ENCODE results near the gene ADAMTSL3.
"Not testable (repeated sequence)": the region's sequence is repeated elsewhere in the genome, so short reads cannot be mapped to it uniquely, and the experiment has no call there.

Gene ADAMTSL3

DNA sequence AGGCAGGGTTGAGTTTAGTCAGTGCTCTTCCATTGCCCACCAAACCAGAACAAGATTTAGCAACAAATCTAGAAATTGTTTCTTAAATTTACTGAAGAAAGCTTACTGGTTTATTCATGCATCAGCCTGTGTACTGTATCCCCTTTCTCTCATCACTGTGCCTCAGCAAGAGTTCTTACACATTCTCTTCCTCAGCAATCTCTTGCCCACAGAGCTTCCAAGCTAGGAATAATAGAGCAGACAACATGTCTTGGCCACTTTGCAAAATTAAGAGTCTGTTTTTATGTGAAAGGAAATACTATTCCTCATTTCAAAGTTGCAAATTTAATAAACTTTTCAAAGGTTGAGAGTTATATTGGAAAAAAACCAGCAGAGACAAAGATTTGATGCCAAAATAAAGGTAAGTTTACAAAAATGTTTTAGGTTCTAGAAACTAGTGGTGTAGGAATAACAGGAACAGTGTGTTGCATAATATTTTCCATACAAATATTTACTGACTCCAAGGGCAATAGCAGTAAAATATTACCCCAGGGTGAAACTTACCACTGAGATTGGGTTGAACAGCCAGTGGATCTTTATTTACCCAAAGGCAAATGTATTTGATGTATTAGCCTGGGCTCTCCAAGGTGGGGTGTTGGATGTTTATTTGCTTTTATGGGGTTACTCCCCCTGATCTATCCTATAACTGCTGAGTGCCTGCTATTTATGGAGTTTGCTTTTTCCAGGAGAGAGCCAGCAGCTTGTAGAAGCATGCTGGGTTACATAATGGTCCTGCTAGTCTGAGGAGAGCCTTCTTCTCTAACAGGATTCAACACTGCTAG, 276.7 kb downstream of the ADAMTSL3 start:
- no peak for DNase-seq

DNA sequence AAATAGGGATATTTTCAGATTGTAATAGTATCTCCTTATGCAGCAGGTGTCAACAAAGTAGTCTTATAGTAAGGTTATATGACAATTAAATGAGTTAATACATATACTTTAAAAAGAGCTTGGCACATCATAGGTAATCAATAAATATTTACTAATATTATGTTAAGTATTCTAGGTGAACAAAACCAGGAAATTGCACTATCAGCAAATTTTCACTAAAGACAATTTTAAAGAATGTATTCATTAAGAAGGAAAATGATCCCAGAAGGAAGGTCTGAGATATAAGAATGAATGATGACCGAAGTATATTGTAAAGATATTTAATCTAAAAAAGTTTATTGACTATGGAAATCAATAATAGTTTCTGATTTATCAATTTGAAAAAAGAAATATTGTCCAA, 281.9 kb downstream of the ADAMTSL3 start:
- DNase-seq, result no peak

DNA sequence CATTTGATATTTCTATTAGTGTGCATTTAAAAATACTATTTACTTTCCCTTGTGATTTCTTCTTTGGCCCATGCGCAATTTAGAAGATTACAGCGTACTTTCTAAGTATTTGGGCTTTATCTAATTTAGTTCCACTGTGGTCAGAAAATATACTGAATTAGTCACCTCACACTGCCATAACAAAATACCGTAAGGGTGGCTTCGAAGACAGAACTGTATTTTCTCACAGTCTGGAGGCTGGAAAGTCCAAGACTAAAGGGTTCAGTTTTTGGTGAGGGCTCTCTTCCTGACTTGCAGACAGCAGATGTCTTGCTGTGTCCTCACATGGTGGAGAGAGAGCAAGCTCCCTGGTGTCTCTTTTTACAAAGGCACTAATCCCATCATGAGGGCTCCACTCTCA, 286.2 kb downstream of the ADAMTSL3 start:
- DNase-seq, result no peak

DNA sequence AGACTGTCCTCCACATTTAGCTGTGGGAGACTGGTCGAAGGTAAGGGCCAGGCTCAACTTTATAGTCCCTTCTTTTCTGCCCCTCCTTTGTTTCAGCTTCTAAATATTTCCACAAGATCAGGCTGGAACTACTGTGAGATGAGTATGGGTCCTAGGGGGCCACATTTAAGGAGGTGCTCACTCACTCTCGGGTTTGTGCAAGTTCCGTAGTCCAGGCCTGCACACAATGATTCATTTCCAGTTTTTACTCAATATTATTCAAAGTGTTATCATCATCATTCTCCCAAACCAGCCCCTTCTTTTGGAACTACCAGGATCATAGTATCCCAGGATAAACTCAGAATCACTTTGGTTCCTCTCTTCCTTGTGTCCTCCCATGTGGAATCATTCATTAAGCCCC, 289.1 kb downstream of the ADAMTSL3 start:
- DNase-seq, result no peak

DNA sequence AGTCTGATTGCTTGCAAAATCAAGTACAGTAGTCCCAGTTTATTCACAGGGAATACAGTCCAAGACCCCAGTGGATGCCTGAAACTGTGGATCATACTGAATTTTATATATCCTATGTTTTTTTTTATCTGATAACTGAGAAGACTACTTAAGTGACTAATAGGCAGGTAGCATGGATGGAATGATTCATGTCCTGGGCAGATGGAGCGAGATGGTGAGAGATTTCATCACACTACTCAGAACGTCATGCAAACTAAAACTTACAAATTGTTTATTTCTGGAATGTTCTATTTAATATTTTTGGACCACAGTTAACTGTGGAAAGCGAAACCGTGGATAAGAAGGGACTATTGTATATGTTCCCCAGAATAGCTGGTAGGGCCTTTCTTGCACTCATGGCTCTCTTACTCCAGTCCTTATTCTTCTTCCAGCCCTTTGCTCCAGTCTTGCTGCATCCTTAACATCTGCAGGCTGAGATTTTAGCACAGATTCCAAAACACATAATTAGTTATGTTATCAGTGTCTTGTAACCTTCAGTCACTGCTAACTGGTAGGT, 290.0 kb downstream of the ADAMTSL3 start:
- no peak for DNase-seq

DNA sequence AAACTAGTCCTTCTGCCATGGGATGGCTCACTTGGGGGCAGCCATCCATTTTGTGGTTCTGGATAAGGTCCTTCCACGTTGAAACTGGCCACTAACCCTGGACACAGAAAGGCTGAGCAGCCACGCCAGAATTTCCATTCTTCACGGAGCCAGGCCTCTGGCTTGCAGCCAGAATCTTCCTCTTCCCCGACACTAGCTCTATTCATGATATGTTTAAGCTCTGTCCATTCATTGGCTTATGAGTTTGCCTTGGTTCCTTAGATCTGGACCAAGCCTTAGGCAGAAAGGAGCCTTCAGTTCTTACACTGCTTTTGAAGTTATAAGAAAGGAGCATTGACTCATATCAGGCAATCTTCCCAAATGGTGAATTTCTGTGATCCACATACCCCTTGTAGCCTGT, 293.2 kb downstream of the ADAMTSL3 start:
- no peak for DNase-seq

DNA sequence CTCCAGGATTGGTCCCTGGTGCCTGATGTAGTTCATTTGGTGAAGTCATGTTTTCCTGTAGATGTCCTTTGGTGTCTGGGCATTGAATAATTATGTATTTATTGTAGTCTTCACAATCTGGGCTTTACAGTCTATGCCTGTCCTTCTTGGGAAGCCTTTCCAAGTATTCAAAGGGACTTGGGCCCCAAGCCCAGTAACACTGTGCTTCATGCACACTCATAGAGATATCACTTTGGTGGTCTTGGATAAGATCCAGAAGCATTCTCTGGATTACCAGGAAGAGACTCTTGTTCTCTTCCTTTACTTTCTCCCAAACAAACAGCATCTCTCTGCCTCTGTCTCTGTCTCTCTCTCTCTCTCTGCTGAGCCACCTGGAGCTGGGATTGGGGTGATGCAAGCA, 300.6 kb downstream of the ADAMTSL3 start:
- no peak for DNase-seq

DNA sequence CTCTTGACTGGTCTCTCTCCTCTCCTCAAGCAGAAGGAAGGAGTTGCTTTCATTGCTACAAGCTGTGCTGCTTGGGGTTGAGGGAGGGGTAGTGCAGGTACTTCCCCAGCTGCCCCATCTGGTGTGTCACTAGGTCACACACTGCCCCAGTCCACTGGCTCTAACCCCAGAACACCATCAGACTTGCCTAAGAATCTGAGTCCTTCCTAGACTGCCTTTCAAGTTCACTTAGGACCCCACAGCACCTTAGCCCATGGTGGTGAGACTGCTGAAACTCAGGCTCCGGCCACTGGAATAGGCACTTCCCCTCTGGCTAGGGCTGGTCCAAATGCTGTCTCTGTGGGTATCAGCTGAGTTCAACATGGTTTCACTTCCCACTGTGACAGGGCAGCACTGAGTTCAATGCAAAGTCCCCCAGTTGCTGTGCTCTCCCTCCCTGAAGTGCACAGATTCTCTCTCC, 301.9 kb downstream of the ADAMTSL3 start:
- DNase-seq, result no peak

DNA sequence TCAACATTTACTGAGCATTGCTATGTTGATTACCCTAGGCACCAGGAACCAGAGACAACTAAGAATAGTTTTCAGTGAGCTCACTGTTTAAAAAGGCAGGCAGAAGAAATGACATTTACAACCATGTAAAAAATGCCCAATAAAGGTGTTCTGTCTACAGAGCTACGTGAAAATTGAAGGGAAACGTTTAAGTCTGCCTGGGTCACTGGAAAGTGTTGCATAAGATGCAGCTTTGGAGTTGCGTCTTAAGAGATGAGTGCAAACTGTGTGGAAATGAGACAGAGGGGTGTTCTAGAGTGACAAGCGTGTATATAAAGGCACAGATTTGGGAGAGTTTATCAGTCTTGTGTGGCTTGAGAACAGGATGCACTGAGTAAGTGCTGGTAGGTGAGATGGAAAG, 303.0 kb downstream of the ADAMTSL3 start:
- no peak for DNase-seq

DNA sequence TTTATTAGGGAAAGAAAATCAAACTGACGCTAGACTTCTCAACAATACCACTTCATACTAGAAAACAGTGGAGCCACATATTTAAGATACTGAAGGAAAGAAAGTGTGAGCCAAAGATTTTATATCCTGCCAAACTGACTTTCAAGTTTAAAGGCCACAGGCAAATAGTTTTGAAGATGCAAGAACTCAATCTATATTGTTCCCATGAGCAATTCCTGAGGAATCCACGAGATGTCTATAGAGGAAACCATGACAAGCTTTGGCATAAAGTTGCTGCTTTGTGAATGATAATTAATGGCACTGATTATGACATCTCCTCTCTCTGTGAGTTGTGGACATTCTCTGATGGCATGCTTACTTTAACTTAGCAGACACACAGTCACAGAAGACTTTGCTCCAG, 305.6 kb downstream of the ADAMTSL3 start:
- no peak for DNase-seq

DNA sequence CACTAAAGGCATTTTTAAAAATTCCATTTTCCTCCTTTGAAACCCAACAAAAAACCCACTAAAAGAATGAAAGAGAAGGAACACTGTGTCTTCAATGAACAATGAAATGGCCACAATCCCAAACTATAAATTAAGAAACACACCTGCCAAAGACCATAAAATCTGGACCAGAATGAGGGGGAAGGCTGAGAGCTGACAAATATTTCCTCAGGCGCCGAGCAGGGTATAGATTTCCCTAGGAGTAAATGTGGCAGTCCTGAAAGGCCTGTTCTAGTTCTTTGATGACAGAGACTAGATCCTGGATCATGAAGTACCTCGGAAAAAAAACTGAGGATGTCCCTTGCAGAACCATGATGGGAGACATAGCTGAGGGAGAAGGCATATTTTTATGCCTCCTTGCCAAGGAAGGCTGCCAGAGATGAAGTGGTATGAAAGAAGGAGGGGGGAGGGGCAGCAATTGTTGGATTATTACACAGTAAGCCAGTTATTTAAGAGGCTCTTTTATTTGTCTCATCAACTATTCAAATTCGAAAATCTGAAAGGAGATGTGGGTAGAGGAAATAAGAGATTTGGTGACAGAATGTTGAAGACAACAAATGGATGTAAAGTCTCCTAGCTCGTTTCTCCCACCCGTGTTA, 306.4 kb downstream of the ADAMTSL3 start:
- no peak for DNase-seq

DNA sequence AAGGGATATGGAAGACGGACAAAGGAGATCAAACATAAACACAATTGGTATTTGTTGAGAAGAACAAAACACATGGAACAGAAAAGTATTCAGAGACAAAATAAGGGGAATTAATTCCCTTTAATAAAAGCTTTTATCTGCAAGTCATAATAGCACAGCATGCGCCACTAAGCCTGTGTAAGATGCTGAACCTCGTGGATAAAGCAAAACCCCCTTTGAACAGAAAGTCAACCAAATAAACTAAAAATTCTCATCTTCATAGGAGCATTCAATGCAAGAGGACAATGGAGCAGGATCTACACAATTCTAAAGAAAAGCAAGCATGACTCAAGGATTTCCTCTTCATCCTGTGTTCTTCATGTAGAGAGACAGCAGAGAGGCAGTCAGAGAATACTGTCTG, 307.4 kb downstream of the ADAMTSL3 start:
- no peak for DNase-seq

DNA sequence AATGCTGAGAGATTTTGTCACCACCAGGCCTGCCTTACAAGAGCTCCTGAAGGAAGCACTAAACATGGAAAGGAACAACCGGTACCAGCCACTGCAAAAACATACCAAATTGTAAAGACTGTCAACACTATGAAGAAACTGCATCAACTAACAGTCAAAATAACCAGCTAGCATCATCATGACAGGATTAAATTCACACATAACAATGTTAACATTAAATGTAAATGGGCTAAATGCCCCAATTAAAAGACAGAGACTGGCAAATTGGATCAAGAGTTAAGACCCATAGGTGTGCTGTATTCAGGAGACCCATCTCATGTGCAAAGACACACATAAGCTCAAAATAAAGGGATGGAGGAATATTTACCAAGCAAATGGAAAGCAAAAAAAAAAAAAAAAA, 311.0 kb downstream of the ADAMTSL3 start:
- DNase-seq, result not testable (repeated sequence)

DNA sequence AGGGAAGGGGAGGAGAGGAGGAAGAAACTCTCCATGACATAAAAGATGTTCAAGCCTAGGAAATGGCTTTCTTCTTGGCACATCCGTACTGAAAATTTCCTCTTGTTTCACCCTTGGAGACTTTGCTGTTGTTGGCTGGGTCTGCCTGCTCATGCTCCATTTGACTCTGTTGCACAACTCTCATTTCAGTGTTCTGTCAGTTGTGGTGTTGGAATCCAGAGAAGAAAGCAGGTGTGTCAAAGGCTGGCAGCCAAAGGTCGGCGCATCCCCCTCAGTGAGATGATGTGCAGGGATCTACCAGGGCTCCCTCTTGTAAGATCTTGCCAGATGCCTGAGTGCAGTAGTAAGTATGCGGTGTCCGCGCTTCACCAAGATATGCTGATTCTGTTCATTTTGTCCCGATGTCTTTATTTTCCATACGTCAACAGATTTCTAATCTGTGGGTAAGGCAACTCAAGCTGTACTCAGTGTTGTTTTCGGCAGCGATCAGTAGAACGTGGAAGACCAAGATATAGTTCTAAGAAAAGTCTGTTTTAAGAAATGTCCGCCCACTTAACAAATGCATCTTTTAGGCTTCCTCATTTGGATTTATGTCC, 316.5 kb downstream of the ADAMTSL3 start:
- DNase-seq, result no peak

DNA sequence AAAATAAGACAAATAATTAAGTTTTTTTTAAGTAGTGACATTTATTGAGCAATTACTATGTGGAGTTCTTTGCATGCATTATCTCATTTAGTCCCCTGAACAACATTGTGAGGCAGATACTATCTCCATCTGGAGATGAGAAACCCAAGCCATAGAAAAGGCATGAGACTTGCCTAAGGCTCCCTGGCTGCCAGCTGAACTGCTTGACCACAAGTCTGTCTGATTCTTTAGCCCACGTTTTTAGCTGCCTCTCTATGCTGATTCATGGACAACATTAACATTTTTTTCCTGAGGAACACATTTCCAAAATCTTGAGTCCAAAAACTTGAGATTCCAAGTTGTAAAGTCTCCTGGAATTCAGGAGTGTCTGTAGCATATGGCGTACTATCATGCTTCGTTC, 318.1 kb downstream of the ADAMTSL3 start:
- no peak for DNase-seq

DNA sequence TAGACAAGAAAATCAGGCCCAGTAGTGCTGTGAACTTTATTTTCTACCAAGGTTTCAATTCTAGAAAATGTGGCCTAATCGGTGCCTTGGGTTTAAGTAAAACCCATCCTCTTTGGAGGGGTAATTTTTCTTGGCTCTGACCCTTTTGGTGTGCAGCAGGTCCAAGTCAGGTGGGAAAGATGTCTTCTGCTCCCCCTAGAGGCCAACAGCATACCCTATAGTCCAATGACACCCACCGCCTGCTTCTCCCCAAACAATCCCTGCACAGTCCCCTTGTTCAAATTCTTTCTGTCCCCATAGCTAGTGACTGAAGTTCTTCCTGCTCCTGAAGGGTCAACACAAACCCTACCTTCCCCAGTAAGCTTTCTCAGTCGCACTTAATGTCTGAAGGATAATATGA, 319.9 kb downstream of the ADAMTSL3 start:
- no peak for DNase-seq

DNA sequence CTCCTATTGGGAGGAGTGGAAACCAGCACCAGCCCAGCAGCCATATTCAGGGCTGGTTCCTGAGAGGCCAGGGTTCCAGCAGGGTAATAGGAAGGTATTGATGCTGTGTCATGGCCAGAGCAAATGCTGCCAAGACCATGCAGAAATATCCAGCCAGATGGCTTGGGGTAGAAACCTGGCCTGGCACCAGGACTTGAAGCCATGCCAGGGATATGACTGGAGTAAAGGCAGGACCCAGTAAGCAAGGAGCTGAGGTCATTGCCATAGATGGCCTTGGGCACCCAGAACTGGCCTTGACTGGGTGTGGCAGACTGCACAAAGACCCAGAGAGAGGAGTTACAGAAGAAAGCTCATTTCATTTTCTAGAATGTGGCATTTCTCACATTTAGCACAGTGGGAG, 324.1 kb downstream of the ADAMTSL3 start:
- no peak for DNase-seq

DNA sequence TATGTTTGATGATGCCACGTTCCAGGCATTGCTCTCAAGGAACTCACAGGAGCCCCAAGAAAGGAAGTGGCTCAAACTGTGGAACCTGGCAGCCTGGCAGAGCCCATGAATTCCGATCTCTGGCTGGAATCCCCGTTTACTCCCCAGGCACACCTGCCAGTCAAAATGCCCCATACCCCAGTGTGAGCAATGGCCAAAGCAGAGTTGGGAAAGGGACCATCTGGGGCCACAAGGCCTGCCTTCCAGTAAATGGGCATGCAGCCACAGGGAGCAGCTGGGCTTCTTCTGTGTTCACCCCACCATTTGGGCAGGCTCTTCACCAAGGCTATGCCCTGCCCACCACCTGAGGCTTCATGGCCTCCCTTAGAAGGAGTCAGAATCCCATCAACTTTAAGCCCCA, 324.7 kb downstream of the ADAMTSL3 start:
- DNase-seq, result no peak

DNA sequence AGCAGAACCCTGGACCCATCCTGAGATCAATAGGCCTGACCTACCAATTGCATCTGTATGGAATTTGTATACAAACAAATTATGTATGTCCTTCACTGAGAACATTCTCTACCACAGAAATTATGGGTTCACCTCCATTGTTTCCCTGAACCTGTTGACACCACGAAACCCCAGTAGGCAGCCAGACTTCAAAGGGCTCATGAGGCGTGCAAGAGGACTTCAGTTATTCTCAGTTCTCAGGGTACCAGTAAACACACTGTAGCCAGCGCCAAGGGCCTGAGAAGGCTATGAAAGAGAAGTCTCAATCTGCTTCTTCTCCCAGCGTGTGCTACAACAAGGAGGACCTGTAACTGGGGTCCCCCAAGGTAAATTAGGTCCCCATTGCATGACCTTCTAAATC, 326.7 kb downstream of the ADAMTSL3 start:
- no peak for DNase-seq

DNA sequence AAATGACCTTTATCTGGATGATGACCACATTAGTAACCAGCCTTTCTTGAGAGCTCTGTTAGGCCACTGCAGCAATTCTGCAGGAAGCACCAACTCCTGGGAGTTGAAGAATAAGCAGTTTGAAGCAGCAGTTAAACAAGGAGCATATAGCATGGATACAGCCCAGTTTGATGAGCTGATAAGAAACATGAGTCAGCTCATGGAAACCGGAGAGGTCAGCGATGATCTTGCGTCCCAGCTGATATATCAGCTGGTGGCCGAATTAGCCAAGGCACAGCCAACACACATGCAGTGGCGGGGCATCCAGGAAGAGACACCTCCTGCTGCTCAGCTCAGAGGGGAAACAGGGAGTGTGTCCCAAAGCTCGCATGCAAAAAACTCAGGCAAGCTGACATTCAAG, 328.8 kb downstream of the ADAMTSL3 start:
- DNase-seq, result no peak

DNA sequence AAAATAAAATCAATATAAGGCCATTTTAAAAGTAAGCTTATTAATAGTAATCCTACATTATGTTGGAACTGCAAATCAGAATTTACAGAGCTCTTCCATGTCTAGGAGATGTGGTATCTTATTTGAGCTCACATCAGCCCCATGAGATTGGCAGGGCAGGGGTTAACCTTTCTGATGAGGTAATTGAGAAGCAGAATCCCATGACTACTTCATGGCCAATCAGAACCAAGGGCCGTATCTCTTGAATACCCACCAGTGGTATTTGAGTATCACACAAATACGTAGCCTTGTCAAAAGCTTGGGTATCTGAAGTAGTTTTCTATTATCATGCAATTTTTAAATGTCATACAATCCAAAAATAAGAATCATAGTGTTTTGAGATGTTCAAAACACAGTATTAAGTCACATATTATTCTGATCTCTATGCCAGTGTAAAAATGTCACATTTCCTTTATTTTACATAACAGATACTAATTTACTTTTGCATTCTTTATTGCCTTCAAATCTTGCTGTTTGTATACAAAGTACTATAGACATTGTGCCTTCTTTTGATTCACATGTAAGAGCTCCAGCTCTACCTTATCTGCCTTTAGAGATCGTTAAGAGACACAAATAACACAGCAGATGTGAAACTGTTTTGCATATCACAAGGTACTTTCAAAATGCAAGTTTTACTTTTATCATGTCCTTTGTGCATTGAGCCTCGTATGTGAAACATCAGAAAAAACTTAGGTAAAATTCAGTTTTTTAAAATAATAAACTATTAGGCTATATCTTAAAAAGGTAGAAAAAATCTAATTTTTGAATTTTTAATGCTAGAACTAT, 329.9 kb downstream of the ADAMTSL3 start:
- no peak for DNase-seq

DNA sequence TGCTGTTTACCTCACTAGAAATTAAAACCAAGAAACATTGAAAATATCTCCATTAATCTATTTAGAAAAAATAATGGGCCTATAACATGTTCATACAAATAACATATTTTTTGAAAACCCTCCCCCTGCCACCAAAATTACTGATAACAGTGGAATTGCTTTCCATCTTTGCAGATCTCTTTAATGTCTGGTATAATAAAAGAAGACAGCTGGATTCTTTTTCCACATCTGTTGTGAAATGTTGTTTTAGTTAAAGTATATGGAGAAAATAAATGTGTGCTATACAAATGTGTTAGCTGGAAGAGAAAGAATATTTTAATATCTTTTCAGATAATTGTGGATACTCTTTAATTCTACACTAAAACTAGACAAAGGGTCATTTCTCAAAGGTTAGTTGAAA, 330.7 kb downstream of the ADAMTSL3 start:
- no peak for DNase-seq

DNA sequence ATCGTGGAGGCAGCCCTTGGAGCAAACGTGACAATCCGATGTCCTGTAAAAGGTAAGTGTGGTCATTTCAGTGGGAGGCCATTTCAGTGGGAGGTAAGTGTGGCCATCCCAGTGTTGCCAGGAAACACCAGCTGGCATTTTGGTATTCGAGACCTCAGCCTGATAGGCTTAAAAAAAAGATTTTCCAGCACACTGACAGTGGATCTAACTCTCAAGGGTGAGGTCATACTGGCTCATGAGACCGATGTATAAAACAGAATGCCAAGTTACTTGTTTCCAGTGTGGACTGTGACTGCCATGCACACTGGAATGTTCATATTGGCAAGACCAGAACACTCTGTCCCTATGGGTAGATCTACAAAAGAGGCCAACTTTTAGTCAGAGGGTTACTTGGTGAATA, 337.2 kb downstream of the ADAMTSL3 start:
- DNase-seq, result no peak
